Upper lobe of left lung (tissue), 6 donors: Measurements from ENCODE around the gene RNF224. TPM values are rescaled to one million over a fixed set of nuclear protein-coding genes. Genes with fewer than 3 reads are reported as not detected.

Experiments
- ATAC-seq, 2 donors: fragments of 200-7000 bp; cut with Tn5 transposase; one replicate each; pipeline ENCODE4 v1.9.1; 2022; ENCODE audit warnings: mild to moderate bottlenecking in 2 of 2, moderate library complexity in 2 of 2; ENCODE audit not compliant: low FRiP score in 2 of 2
- DNase-seq, 2 donors: peaks; one replicate each; pipeline ENCODE4 v3.0.0-alpha.2; 2019 to 2020
- H3K27ac ChIP-seq, 4 donors: fragments of 200-600 bp; sonication (generic); one replicate each; pipeline ENCODE4 v1.5.1; 2016 to 2019
- H3K27me3 ChIP-seq, 4 donors: fragments of 200-600 bp; sonication (generic); one replicate each; pipeline ENCODE4 v1.5.1; 2017 to 2019
- H3K36me3 ChIP-seq, 4 donors: fragments of 200-600 bp; sonication (generic); one replicate each; pipeline ENCODE4 v1.5.1; 2016 to 2019
- H3K4me1 ChIP-seq, 4 donors: fragments of 200-600 bp; sonication (generic); one replicate each; pipeline ENCODE4 v1.5.1; 2018 to 2019
- H3K4me3 ChIP-seq, 4 donors: fragments of 200-600 bp; sonication (generic); one replicate each; pipeline ENCODE4 v1.5.1; 2017 to 2019; ENCODE audit warnings: mild to moderate bottlenecking in 2 of 4, moderate library complexity in 1 of 4
- H3K9me3 ChIP-seq, 4 donors: fragments of 200-600 bp; sonication (generic); one replicate each; pipeline ENCODE4 v1.5.1; 2018 to 2019
- EP300 ChIP-seq, 4 donors: sonication (generic); formaldehyde crosslinking; IDR thresholded peaks; one replicate each; pipeline ENCODE4 v1.5.1; 2017; ENCODE audit warnings: antibody characterized with exemption in 4 of 4, control low read depth in 2 of 4
- POLR2A ChIP-seq, 4 donors: fragments of 450-650 bp; IDR thresholded peaks; one replicate each; pipeline ENCODE4 v1.5.1; 2016 to 2017; ENCODE audit warnings: antibody characterized with exemption in 4 of 4, mild to moderate bottlenecking in 2 of 4
- POLR2AphosphoS5 ChIP-seq, 2 donors: sonication (generic); formaldehyde crosslinking; IDR thresholded peaks; one replicate each; pipeline ENCODE4 v1.5.1; 2017; ENCODE audit warnings: antibody characterized with exemption in 2 of 2
- WGBS, 2 donors: methylation state at CpG; one replicate each; pipeline ENCODE4 v1.1.5; 2017 to 2018; 5-methylcytosine and 5-hydroxymethylcytosine counted together
- total RNA-seq, 6 donors: library from RNA; depleted of rRNA in 4 of 6; stranded (reverse); fragments of >200 nt in 4 of 6; gene quantifications; one replicate each; pipeline versions ENCODE4 v1.1.0 to v1.2.1, GENCODE V29; 2016 to 2021
- TF ChIP-seq, protein P1 (sequence below), 6 experiments: fragments of 450-650 bp in 4 of 6; fragments of 200-600 bp in 2 of 6; sonication (generic) in 2 of 6; IDR thresholded peaks; one replicate each; pipeline ENCODE4 v1.5.1; 2016 to 2019; ENCODE audit warnings: antibody characterized with exemption in 6 of 6
- donor health status: DM: no; HTN: no; CAD: no; lungs with moderate emphysema.
- donor health status: DM: no; HTN: yes; CAD: no; lungs with severe emphysema.

RNF224 gene
- total RNA-seq, 6 donors from 2014 or later = 0.46 to 0.59 (median 0.57) TPM; not detected in 3

DNA sequence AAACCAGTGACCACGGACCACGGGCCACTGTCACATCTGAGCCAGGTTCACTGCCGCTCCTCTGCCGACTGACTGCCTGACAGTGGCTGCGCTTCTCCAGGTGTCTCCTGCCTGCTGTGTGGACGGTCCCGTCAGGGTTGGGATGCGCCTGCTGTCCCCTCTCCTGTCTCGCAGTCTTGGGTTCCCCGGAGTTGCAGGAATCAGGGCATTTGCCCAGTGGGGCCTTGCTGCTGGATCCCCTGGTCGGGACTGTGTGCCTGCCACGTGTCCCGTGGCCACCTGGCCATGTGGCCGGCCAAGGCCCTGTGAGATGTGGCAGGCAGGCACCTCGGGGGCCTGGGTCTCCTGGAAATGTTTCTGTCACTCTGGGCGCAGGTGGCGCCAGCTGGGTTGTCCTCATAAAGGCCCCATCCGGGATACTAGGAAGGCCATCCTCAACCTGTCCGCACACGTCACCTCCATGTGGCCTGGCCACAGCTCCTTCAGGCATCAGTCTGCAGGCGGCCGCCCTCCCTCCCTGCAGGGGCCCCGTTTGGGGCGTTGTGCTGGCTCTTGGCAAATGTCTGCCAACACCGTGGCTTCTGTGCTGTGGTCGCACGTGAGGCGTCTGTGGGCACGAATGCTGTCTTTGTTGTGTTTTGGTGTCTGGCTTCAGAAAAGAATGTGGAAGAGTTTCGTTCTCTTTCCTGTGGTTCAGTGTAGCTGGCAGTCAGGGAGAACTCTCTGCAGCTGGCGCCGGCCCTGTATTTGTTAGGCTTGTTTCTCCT lies 43.8 kb downstream of the RNF224 start:
- Histone ChIP-seq H3K36me3 (peaks cover 8 to 53% (median 28%) of the 10 kb centered on the region in 4 donors), H3K4me3 (no peak overlapping the region), H3K4me1 (peaks cover 47 to 91% (median 64%) of the 10 kb centered on the region in 4 donors), H3K27ac (peak overlapping the region in 2 of 4 donors; percentile 24 to 35), H3K9me3 (no peaks in the 10 kb centered on the region), H3K27me3 (no peaks in the 10 kb centered on the region)
- TF ChIP-seq, protein P1, sequence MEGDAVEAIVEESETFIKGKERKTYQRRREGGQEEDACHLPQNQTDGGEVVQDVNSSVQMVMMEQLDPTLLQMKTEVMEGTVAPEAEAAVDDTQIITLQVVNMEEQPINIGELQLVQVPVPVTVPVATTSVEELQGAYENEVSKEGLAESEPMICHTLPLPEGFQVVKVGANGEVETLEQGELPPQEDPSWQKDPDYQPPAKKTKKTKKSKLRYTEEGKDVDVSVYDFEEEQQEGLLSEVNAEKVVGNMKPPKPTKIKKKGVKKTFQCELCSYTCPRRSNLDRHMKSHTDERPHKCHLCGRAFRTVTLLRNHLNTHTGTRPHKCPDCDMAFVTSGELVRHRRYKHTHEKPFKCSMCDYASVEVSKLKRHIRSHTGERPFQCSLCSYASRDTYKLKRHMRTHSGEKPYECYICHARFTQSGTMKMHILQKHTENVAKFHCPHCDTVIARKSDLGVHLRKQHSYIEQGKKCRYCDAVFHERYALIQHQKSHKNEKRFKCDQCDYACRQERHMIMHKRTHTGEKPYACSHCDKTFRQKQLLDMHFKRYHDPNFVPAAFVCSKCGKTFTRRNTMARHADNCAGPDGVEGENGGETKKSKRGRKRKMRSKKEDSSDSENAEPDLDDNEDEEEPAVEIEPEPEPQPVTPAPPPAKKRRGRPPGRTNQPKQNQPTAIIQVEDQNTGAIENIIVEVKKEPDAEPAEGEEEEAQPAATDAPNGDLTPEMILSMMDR (IDR thresholded peaks at IDR 0.05) = no peak
- TF ChIP-seq POLR2A (IDR thresholded peaks at IDR 0.05) (no peak), EP300 (IDR thresholded peaks at IDR 0.05) (no peak)
- DNase-seq (peak in 1 of 2 donors; percentile 69), ATAC-seq (no peak)
- 68 to 78% methylated on average over 25 of the region's 32 CpGs for WGBS, 2 donors

DNA sequence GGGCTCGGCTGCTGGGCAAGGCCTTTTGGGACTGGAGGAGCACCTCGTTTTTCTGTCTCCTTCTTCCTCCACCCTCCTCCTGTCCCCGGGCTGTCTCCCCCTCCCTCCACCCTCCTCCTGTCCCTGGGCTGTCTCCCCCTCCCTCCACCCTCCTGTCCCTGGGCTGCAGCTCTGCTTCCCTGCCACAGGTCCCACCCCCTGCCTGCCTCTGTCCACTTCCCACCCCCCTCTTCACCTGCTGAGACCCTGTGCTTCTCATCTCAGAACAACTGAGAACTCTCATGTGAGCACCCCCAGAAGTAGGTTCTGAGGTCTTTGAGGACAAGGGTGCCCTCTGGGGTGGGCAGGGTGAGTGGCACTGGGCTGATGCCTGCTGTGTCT lies 44.4 kb downstream of the RNF224 start:
- H3K27me3 ChIP-seq = no peaks in the 10 kb centered on the region
- DNase-seq = no peak
- peaks cover 7 to 47% (median 23%) of the 10 kb centered on the region in 4 donors for H3K36me3 ChIP-seq
- TF ChIP-seq POLR2AphosphoS5 (IDR thresholded peaks at IDR 0.05) = no peak
- peak overlapping the region in 2 of 4 donors; percentile 24 to 95 for H3K27ac ChIP-seq
- H3K9me3 ChIP-seq = no peaks in the 10 kb centered on the region
- WGBS, 2 donors = 21 to 50% methylated on average over 2 to 3 of the region's 3 CpGs
- peaks cover 53 to 97% (median 69%) of the 10 kb centered on the region in 4 donors for H3K4me1 ChIP-seq
- ATAC-seq = no peak
- no peak overlapping the region for H3K4me3 ChIP-seq

DNA sequence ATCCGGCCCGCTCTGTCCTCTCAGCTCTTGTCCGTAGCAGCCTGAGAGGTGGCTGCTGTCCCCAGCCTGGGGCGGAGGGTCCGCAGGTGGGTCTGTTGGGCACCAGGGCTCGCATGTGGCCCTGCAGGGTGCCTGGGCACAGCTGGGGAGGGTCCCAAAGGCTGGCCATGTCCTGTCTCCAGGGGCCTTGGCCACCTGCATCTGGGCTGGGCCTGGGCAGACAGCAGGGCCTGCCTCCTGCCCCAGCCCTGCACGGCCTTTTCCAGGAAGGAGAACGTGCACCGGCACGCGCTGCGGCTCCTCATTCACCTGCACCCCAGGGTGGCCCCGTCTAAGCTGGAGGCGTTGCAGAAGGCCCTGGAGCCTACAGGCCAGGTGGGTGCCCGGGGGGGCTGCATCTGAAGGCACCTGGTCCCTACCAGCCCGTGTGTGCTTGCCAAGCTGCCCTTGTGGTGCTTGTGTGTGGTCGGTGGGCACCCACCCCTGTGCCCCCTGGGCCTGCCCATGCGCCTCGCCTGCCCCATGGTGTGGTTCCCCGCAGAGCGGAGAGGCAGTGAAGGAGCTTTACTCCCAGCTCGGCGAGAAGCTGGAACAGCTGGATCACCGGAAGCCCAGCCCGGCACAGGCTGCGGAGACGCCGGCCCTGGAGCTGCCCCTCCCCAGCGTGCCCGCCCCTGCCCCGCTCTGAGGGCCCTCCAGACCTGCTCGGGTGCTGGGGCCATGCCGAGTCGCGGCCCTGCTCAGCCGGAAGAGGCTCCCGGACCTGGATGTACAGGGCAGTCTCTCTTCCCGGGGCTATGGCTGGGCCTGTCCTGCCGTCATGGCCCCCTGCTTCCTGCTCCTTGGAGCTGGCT lies 45.2 kb downstream of the RNF224 start:
- H3K4me3 ChIP-seq = no peak overlapping the region
- TF ChIP-seq, protein P1 (IDR thresholded peaks at IDR 0.05) = no peak
- no peak for TF ChIP-seq POLR2AphosphoS5 (IDR thresholded peaks at IDR 0.05)
- TF ChIP-seq EP300 (IDR thresholded peaks at IDR 0.05) = no peak
- no peak for TF ChIP-seq POLR2A (IDR thresholded peaks at IDR 0.05)
- H3K36me3 ChIP-seq = peaks cover 4 to 39% (median 20%) of the 10 kb centered on the region in 4 donors
- 73 to 93% methylated on average over 3 to 25 of the region's 39 CpGs for WGBS, 2 donors
- no peaks in the 10 kb centered on the region for H3K9me3 ChIP-seq
- peaks cover 55 to 98% (median 76%) of the 10 kb centered on the region in 4 donors for H3K4me1 ChIP-seq
- no peaks in the 10 kb centered on the region for H3K27me3 ChIP-seq
- peak overlapping the region in 2 of 4 donors; percentile 39 to 95 for H3K27ac ChIP-seq
- no peak for ATAC-seq
- peak in 1 of 2 donors; percentile 81 for DNase-seq

DNA sequence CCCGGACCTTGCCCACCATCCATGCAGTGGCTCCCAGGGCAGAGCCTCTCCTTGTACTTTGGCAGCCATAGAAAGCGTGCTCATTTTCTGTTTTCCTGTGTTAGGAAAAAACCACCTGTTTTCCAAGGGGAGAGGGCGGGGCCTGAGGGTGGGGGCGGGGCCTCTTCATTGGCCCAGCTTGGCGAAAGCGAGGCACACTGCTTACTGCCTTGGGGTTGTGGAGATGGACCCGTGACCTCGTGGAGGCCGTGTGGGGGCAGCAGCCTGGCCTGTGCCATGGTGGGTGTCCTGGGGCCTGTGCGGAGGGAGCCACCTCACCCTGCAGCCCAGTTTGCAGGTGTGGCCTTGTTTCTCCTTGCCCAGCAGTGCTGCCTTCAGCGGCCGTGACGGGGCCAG lies 45.8 kb downstream of the RNF224 start:
- Histone ChIP-seq H3K4me3 (no peak overlapping the region), H3K36me3 (peaks cover 4 to 33% (median 17%) of the 10 kb centered on the region in 4 donors), H3K9me3 (no peaks in the 10 kb centered on the region), H3K27me3 (no peaks in the 10 kb centered on the region), H3K4me1 (peaks cover 49 to 98% (median 75%) of the 10 kb centered on the region in 4 donors), H3K27ac (peak overlapping the region in 2 of 4 donors; percentile 39 to 95)
- DNase-seq (peak in 1 of 2 donors; percentile 54), ATAC-seq (no peak)
- TF ChIP-seq, protein P1 (IDR thresholded peaks at IDR 0.05) = no peak
- no peak for TF ChIP-seq POLR2A (IDR thresholded peaks at IDR 0.05)
- no peak for TF ChIP-seq EP300 (IDR thresholded peaks at IDR 0.05)
- TF ChIP-seq POLR2AphosphoS5 (IDR thresholded peaks at IDR 0.05) = no peak
- WGBS, 2 donors = 84 to 86% methylated on average over 12 to 13 of the region's 13 CpGs
